GM04504 (cell line): Measurements from ENCODE around the gene TSEN2.
"Not testable (repeated sequence)": the region's sequence is repeated elsewhere in the genome, so short reads cannot be mapped to it uniquely, and the experiment has no call there.

Experiments used
- DNase-seq: peaks from one replicate; pipeline ENCODE4 v3.0.0-alpha.2; 2012; ENCODE audit warnings: low read depth

TSEN2 gene

GRCh38 chr3:12484198-12484982 is at the start of gene TSEN2:
TSS of gene TSEN2 (plus strand) at chr3:12484480. CDS start at chr3:12489801, 5,321 bp downstream.
- DNase-seq: peak; percentile 89

GRCh38 chr3:12436514-12437220 is 47.6 kb upstream of the TSEN2 start:
- DNase-seq: peak; percentile 28

- no peak for DNase-seq
Measured at GRCh38 chr3:12437221-12437605, 47.1 kb upstream of the TSEN2 start.

GRCh38 chr3:12437861-12438260 is 46.4 kb upstream of the TSEN2 start:
- no peak for DNase-seq

- no peak for DNase-seq
Measured at GRCh38 chr3:12438318-12438717, 46.0 kb upstream of the TSEN2 start.

GRCh38 chr3:12439161-12439940 is 44.9 kb upstream of the TSEN2 start:
- DNase-seq: no peak

GRCh38 chr3:12440927-12441714 is 43.2 kb upstream of the TSEN2 start:
- peak; percentile 6 for DNase-seq

GRCh38 chr3:12442654-12443501 is 41.4 kb upstream of the TSEN2 start:
- no peak for DNase-seq

- DNase-seq: no peak
Measured at GRCh38 chr3:12443781-12444522, 40.3 kb upstream of the TSEN2 start.

GRCh38 chr3:12444582-12445471 is 39.5 kb upstream of the TSEN2 start:
- DNase-seq: no peak

- no peak for DNase-seq
Measured at GRCh38 chr3:12445523-12446240, 38.6 kb upstream of the TSEN2 start.

GRCh38 chr3:12446298-12446697 is 38.0 kb upstream of the TSEN2 start:
- DNase-seq: no peak

- no peak for DNase-seq
Measured at GRCh38 chr3:12447075-12447474, 37.2 kb upstream of the TSEN2 start.

- DNase-seq: not testable (repeated sequence)
Measured at GRCh38 chr3:12448404-12449202, 35.7 kb upstream of the TSEN2 start.

GRCh38 chr3:12449889-12450682 is 34.2 kb upstream of the TSEN2 start:
- no peak for DNase-seq

- DNase-seq: no peak
Measured at GRCh38 chr3:12451481-12451880, 32.8 kb upstream of the TSEN2 start.

GRCh38 chr3:12451960-12452359 is 32.3 kb upstream of the TSEN2 start:
- no peak for DNase-seq
